GM12874 (cell line): ENCODE results near the gene PHYH.

ENCODE experiments used
- TF ChIP-seq, protein P1 (sequence below): IDR thresholded peaks from 2 replicates; pipeline ENCODE4 v1.5.1; 2011; ENCODE audit warnings: low read depth, mild to moderate bottlenecking, control low read depth, low read length, moderate library complexity; ENCODE audit not compliant: insufficient read depth

The PHYH gene

DNA sequence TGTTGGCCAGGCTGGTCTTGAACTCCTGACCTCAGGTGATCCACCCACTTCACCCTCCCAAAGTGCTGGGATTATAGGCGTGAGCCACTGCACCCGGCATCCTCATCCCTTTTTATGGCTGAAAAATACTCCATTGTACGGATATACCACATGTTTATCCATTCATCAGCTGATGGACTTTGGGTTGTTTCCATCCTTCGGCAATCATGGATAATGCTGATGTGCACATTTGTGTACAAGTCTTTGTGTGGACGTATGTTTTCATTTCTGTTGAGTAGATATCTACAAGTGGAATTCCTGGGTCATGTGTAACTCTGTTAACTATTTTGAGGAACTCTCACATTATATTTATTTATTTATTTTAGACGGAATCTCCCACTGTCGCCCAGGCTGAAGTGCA is 59.9 kb downstream of the PHYH start:
- TF ChIP-seq, protein P1, sequence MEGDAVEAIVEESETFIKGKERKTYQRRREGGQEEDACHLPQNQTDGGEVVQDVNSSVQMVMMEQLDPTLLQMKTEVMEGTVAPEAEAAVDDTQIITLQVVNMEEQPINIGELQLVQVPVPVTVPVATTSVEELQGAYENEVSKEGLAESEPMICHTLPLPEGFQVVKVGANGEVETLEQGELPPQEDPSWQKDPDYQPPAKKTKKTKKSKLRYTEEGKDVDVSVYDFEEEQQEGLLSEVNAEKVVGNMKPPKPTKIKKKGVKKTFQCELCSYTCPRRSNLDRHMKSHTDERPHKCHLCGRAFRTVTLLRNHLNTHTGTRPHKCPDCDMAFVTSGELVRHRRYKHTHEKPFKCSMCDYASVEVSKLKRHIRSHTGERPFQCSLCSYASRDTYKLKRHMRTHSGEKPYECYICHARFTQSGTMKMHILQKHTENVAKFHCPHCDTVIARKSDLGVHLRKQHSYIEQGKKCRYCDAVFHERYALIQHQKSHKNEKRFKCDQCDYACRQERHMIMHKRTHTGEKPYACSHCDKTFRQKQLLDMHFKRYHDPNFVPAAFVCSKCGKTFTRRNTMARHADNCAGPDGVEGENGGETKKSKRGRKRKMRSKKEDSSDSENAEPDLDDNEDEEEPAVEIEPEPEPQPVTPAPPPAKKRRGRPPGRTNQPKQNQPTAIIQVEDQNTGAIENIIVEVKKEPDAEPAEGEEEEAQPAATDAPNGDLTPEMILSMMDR: no peak

DNA sequence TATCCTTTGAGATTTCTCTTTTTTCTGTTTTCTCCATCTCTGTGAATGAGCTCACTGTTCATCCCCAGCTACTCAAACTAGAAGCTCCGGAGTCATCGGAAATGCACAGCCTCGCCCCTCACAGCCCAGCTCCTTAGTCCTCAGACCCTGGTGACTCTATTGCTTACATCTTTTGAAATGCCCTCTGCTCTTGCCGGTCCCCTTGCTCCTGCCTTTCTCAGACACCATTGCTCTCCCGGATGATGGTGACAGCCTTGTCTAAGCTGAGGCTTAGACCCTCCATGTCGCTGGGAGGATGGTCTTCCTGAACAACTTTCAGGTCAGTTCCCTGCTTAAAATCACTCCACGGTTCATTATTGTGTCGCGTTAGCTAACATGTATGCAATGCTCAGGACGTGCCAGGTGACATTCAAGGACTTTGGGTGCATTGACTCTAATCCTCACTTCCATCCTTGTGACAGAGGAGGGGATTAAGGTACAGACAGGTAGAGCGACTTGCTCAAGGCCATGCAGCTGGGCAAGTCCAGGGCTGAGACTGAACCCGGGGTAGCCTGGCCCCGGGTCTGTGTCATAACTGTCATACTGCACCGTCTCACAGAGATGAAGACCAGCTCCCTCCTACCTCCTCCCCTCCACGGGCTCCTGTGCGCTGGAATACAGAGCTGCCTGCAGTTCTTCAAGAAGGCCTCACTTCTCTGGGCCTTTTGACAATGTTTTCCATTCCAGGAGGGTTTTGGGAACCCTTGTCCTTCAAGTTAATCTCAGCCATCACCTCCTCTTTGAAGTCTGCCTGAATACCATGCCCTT is 61.4 kb downstream of the PHYH start:
- TF ChIP-seq, protein P1: no peak

DNA sequence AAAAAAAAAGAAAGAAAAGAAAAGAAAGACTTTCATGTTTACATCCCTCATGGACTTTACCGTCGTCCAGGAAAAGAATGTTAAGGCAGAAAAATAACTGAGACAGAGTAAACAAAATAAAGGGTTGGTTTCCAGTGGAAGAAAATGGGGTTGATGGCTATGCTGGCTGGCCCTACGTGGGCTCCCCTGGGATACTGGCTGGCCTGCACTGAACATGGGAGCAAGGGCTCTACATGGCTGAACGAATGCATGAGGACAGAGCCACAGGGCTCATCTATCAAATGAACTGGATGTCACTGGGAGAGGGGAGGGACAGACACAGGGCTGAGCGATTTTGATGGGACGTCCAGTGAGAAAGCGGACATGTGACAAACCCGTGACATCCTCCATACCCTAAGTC is 63.2 kb downstream of the PHYH start:
- TF ChIP-seq, protein P1: no peak

DNA sequence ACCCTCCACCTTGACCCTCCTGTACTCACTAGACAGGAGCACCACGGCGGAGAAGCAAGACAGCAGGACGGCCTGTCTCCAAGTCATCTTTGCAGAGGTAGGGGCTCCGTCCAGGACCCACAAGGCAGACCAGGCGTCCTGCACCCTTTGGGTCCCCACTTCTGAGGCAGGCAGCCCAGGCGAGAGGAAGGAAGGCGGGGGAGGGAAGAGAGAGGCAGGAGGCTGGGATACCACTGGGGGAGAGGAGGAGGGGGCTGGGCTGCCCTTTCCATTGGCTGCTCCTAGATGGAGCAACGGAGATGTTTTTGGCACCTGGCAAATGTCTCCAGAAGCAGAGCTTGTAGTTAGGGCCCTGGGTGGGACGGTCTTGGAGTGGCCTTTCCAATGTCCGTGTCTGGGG is 65.7 kb downstream of the PHYH start, which contains the start of gene UCMA:
TSS of gene UCMA (minus strand) at position 203 of the 400 bp plus-strand sequence. CDS start at position 87, 116 bp downstream.
- TF ChIP-seq, protein P1: no peak

DNA sequence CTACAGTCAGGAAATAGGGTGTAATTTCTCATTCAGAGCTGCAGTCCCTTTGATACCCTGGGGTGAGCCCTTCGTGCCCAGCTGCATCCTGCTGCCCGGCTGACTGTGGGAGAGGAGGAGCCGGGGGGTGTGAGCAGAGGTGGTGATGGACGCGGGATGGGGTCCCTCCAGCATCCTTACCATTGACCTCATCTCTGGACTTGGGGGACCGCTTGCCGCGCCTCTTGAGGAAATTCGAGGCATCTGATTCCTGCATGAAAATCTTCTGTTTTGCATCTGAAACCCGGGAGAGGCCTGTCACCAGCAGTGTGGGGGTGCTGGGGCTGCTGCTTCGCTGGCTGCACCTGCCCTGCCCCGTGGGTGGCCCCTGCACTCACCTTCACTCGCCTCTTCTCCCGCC is 66.5 kb downstream of the PHYH start:
- TF ChIP-seq, protein P1: no peak

DNA sequence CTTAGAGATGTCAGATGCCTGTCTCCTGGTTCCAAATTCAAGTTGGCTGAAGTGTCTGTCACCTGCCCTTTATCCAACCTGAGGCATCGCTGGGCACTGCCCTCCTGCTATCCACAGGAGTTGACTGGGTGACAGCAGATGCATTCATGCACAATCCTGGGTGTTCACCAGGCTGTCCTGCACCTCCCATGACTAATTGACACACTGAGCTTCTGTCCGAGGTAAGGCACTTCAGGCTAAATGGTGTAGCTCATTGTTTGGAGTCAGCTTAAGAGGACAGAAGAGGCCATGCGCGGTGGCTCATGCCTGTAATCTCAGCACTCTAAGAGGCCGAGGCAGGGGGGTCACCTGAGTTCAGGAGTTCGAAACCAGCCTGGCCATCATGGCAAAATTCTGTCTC is 68.1 kb downstream of the PHYH start:
- TF ChIP-seq, protein P1: no peak

DNA sequence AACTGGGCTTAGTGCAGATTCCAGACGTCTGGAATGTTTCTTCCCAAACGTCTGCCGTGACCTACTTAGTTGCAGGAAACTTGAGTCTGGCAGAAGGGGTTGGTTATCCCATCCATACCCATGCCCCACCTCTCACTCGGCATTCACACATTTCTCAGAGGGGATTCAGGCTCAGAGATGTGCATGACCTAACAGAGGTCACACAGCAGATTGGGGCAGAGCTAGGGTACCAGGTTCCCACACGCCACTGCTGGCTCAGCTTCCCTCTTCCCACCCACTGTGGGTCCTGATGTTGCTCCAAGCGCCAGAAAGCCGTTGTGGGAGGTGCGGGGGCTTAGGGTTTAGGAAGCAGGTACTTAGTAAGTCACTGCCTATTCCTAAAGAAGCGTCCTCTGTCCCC is 68.7 kb downstream of the PHYH start:
- TF ChIP-seq, protein P1: no peak
